ENCODE data around the gene NEUROD2. TPM values are rescaled to one million over a fixed set of nuclear protein-coding genes. Genes with fewer than 3 reads are reported as not detected.

NEUROD2 gene
- total RNA-seq, 1 experiment from 2014 or later, result not detected

- Histone ChIP-seq H4K20me1 (ENCODE audit: low read length) (no peaks in the 10 kb centered on the region), H2AFZ (ENCODE audit: low read length) (no peak overlapping the region), H3K9me3 (ENCODE audit: low read length) (no peaks in the 10 kb centered on the region), H3K9me2 (replicated peaks; ENCODE audit: low read length) (no peaks in the 10 kb centered on the region), H3K4me1 (ENCODE audit: insufficient read depth, low read length) (no peaks in the 10 kb centered on the region), H3F3A (ENCODE audit: low read length, unreplicated experiment) (no peaks in the 10 kb centered on the region), H3K27me3 (ENCODE audit: low read length) (no peaks in the 10 kb centered on the region), H3K4me3 (ENCODE audit: low read length) (no peak overlapping the region), H3K4me2 (ENCODE audit: low read length) (no peak overlapping the region), H3K27ac (ENCODE audit: low read length) (no peak overlapping the region), H3K9ac (ENCODE audit: low read length) (no peak overlapping the region), H3K36me3 (ENCODE audit: low read depth, low read length) (no peaks in the 10 kb centered on the region), H3K79me2 (ENCODE audit: low read length) (no peaks in the 10 kb centered on the region)
- ChIA-PET POLR2A (ENCODE audit: unreplicated experiment) (interaction anchor here (0.6 kb wide), 1 partner anchor 189 kb away, joined by 3 read pairs; the partner anchor contains the start of gene CDK12), CTCF (no interaction called here)
- intact Hi-C loops (cut with micrococcal nuclease), result no loop called here
- no TSS peak for BruUV-seq (replicated peaks)
- DNase-seq (no peak), ATAC-seq (no peak)
- TF ChIP-seq EZH2phosphoT487 (IDR thresholded peaks at IDR 0.05; ENCODE audit: borderline replicate concordance, low read length) (no peak), CTCF (conservative IDR thresholded peaks at IDR 0.05; ENCODE audit: low read depth, low read length) (no peak), EZH2 (IDR thresholded peaks at IDR 0.05; ENCODE audit: low read length, unreplicated experiment) (no peak)
These were observed 42.4 kb upstream of the NEUROD2 start for GRCh38 chr17:39650121-39650579.

GRCh38 chr17:39648616-39649366, 41.1 kb upstream of the NEUROD2 start:
- TF ChIP-seq CTCF (conservative IDR thresholded peaks at IDR 0.05; ENCODE audit: low read depth, low read length), result no peak
- TF ChIP-seq EZH2 (IDR thresholded peaks at IDR 0.05; ENCODE audit: low read length, unreplicated experiment), result no peak
- TF ChIP-seq EZH2phosphoT487 (IDR thresholded peaks at IDR 0.05; ENCODE audit: borderline replicate concordance, low read length), result no peak
- no peak overlapping the region for H3K9ac ChIP-seq (ENCODE audit: low read length)
- H3K9me3 ChIP-seq (ENCODE audit: low read length), result no peaks in the 10 kb centered on the region
- no peaks in the 10 kb centered on the region for H3K27me3 ChIP-seq (ENCODE audit: low read length)
- H3K36me3 ChIP-seq (ENCODE audit: low read depth, low read length), result no peaks in the 10 kb centered on the region
- no peak for ATAC-seq
- H3K9me2 ChIP-seq (replicated peaks; ENCODE audit: low read length), result no peaks in the 10 kb centered on the region
- POLR2A ChIA-PET (ENCODE audit: unreplicated experiment), result no interaction called here
- no TSS peak for BruUV-seq (replicated peaks)
- no peak for DNase-seq
- no peak overlapping the region for H3K27ac ChIP-seq (ENCODE audit: low read length)
- no peaks in the 10 kb centered on the region for H4K20me1 ChIP-seq (ENCODE audit: low read length)
- no peak overlapping the region for H3K4me3 ChIP-seq (ENCODE audit: low read length)
- no peak overlapping the region for H2AFZ ChIP-seq (ENCODE audit: low read length)
- intact Hi-C loops (cut with micrococcal nuclease), result no loop called here
- no peak overlapping the region for H3K4me2 ChIP-seq (ENCODE audit: low read length)
- H3K79me2 ChIP-seq (ENCODE audit: low read length), result 0 out of 2 replicates have a peak, but pooled peaks cover 5% of the 10 kb centered on the region
- no peaks in the 10 kb centered on the region for H3F3A ChIP-seq (ENCODE audit: low read length, unreplicated experiment)
- no peaks in the 10 kb centered on the region for H3K4me1 ChIP-seq (ENCODE audit: insufficient read depth, low read length)
- CTCF ChIA-PET, result interaction anchor here (0.6 kb wide), 1 partner anchor 27 kb away, joined by 3 read pairs; no protein-coding TSS in a partner anchor

- Histone ChIP-seq H3F3A (ENCODE audit: low read length, unreplicated experiment) (no peaks in the 10 kb centered on the region), H3K4me1 (ENCODE audit: insufficient read depth, low read length) (0 out of 2 replicates have a peak, but pooled peaks cover 4% of the 10 kb centered on the region), H3K79me2 (ENCODE audit: low read length) (peaks cover 21% of the 10 kb centered on the region; the same call in 1 of the 2 replicates), H2AFZ (ENCODE audit: low read length) (no peak overlapping the region), H3K27me3 (ENCODE audit: low read length) (no peaks in the 10 kb centered on the region), H3K9me2 (replicated peaks; ENCODE audit: low read length) (no peaks in the 10 kb centered on the region), H3K9me3 (ENCODE audit: low read length) (no peaks in the 10 kb centered on the region), H3K4me3 (ENCODE audit: low read length) (no peak overlapping the region), H3K27ac (ENCODE audit: low read length) (no peak overlapping the region), H4K20me1 (ENCODE audit: low read length) (no peaks in the 10 kb centered on the region), H3K9ac (ENCODE audit: low read length) (no peak overlapping the region), H3K4me2 (ENCODE audit: low read length) (no peak overlapping the region), H3K36me3 (ENCODE audit: low read depth, low read length) (no peaks in the 10 kb centered on the region)
- intact Hi-C loops (cut with micrococcal nuclease), result no loop called here
- TF ChIP-seq CTCF (conservative IDR thresholded peaks at IDR 0.05; ENCODE audit: low read depth, low read length) (no peak), EZH2phosphoT487 (IDR thresholded peaks at IDR 0.05; ENCODE audit: borderline replicate concordance, low read length) (no peak), EZH2 (IDR thresholded peaks at IDR 0.05; ENCODE audit: low read length, unreplicated experiment) (no peak)
- ATAC-seq (no peak), DNase-seq (no peak)
- CTCF ChIA-PET, result no interaction called here
- POLR2A ChIA-PET (ENCODE audit: unreplicated experiment), result no interaction called here
- no TSS peak for BruUV-seq (replicated peaks)
These were observed 39.5 kb upstream of the NEUROD2 start for GRCh38 chr17:39647256-39647655.

Measured in PC-3 (cell line).